HepG2 (cell line): ENCODE results near the gene AK2. TPM values are rescaled to one million over a fixed set of nuclear protein-coding genes. Genes with fewer than 3 reads are reported as not detected.

Experiments
- ATAC-seq: fragments of 200-7000 bp; cut with Tn5 transposase; 3 replicates; pipeline ENCODE4 v1.9.1; 2020; ENCODE audit warnings: mild to moderate bottlenecking, moderate library complexity
- BruUV-seq: library from RNA; stranded (reverse); fragments of 400-500 nt; replicated peaks from 2 replicates; lab custom pipeline; 2021; lab: Mats Ljungman, UMichigan
- CTCF ChIA-PET: fragments of 300-600 bp; formaldehyde crosslinking; extraction: SDS; loops from one replicate; lab custom pipeline; 2021; ENCODE audit warnings: low total read pairs, inconsistent platforms, low intra/inter-chr PET ratio; lab: Yijun Ruan, JAX
- POLR2A ChIA-PET: fragments of 350-600 bp; sonication (Branson Sonifier 250); formaldehyde crosslinking; loops from one replicate; lab custom pipeline; 2020; ENCODE audit warnings: antibody characterized with exemption, inconsistent platforms; lab: Yijun Ruan, JAX
- DNase-seq: peaks from one replicate; pipeline ENCODE4 v3.0.0-alpha.2; 2015; ENCODE audit warnings: low spot score
- FAIRE-seq: peaks from 3 replicates; lab custom pipeline; 2011; peaks lifted over from hg19 to GRCh38; lab: Jason Lieb, UNC
- H2AFZ ChIP-seq: one replicate; pipeline ENCODE4 v1.6.1; 2011; ENCODE audit warnings: low read length, inconsistent platforms
- H3K27ac ChIP-seq: fragments of 300-600 bp; 3 replicates; pipeline ENCODE4 v1.8.0; 2011; ENCODE audit warnings: mixed run types, mild to moderate bottlenecking, mixed read lengths, low read length, inconsistent platforms; ENCODE audit not compliant: insufficient read depth; ENCODE audit errors: extremely low read length
- H3K27me3 ChIP-seq, 2 experiments: fragments of 200-600 bp in 1 of 2; 2 replicates in 1 of 2; 3 replicates in 1 of 2; pipeline versions ENCODE4 v1.6.0 to v1.8.0; 2011; ENCODE audit warnings: low read length in 2 of 2, mild to moderate bottlenecking in 2 of 2, moderate library complexity in 2 of 2, inconsistent platforms in 1 of 2; ENCODE audit not compliant: insufficient read depth in 2 of 2, control insufficient read depth in 1 of 2
- H3K36me3 ChIP-seq, 2 experiments: fragments of 200-600 bp in 1 of 2; replicated peaks in 1 of 2; 2 replicates in 1 of 2; 3 replicates in 1 of 2; pipeline versions ENCODE4 v1.5.1 to v1.8.0; 2011; ENCODE audit warnings: low read length in 2 of 2, inconsistent platforms in 1 of 2; ENCODE audit not compliant: insufficient read depth in 2 of 2, control insufficient read depth in 1 of 2
- H3K4me1 ChIP-seq: 2 replicates; pipeline ENCODE4 v1.5.1; 2012; ENCODE audit warnings: low read length, inconsistent platforms; ENCODE audit not compliant: insufficient read depth
- H3K4me2 ChIP-seq: 2 replicates; pipeline ENCODE4 v1.6.0; 2011; ENCODE audit warnings: low read depth, low read length, inconsistent platforms
- H3K4me3 ChIP-seq, 3 experiments: fragments of 200-600 bp in 1 of 3; sonication (generic), shearing (Covaris generic) in 1 of 3; replicated peaks in 1 of 3; 2 replicates each; pipeline ENCODE4 v1.5.1; 2011 to 2016; ENCODE audit warnings: low read length in 3 of 3, inconsistent platforms in 2 of 3, low read depth in 2 of 3, mild to moderate bottlenecking in 2 of 3, control low read depth in 1 of 3, mixed read lengths in 1 of 3; ENCODE audit not compliant: insufficient read depth in 1 of 3
- H3K79me2 ChIP-seq: one replicate; pipeline ENCODE4 v1.6.1; 2011; ENCODE audit warnings: low read length, inconsistent platforms; ENCODE audit not compliant: insufficient read depth
- H3K9ac ChIP-seq: 2 replicates; pipeline ENCODE4 v1.6.0; 2011; ENCODE audit warnings: mild to moderate bottlenecking, low read depth, low read length, inconsistent platforms; ENCODE audit not compliant: insufficient read depth
- H3K9me3 ChIP-seq: 2 replicates; pipeline ENCODE4 v1.5.1; 2012; ENCODE audit warnings: mild to moderate bottlenecking, low read length
- H4K20me1 ChIP-seq: 2 replicates; pipeline ENCODE4 v1.6.0; 2011; ENCODE audit warnings: inconsistent platforms, mild to moderate bottlenecking, low read length, moderate library complexity; ENCODE audit not compliant: insufficient read depth
- BCL6 ChIP-seq: IDR thresholded peaks from 2 replicates; pipeline ENCODE4 v1.6.1; 2016; ENCODE audit warnings: missing genetic modification reagents, missing compliant biosample characterization
- CBX5 ChIP-seq: sonication (generic); formaldehyde crosslinking; IDR thresholded peaks from 2 replicates; pipeline ENCODE4 v1.4.0; 2020; ENCODE audit warnings: missing genetic modification reagents, borderline replicate concordance
- EHMT2 ChIP-seq: fragments of 200-600 bp; sonication (generic); IDR thresholded peaks from 2 replicates; pipeline ENCODE4 v1.7.0; 2017; ENCODE audit warnings: antibody characterized with exemption, low read depth, low read length, borderline replicate concordance
- ESRRA ChIP-seq: sonication (generic); formaldehyde crosslinking; IDR thresholded peaks from 2 replicates; pipeline ENCODE4 v1.5.1; 2020; ENCODE audit warnings: mild to moderate bottlenecking, low read depth, missing genetic modification reagents
- FOXK1 ChIP-seq: sonication (generic); formaldehyde crosslinking; IDR thresholded peaks from 2 replicates; pipeline ENCODE4 v1.4.0; 2020; ENCODE audit warnings: low read depth, missing genetic modification reagents, borderline replicate concordance
- LRRFIP1 ChIP-seq: sonication (generic); formaldehyde crosslinking; conservative IDR thresholded peaks from 2 replicates; pipeline ENCODE4 v1.4.0; 2020; ENCODE audit warnings: missing genetic modification reagents
- NCOA1 ChIP-seq: sonication (generic); formaldehyde crosslinking; IDR thresholded peaks from 2 replicates; pipeline ENCODE4 v1.9.0; 2021; ENCODE audit warnings: missing genetic modification reagents
- TEAD2 ChIP-seq: sonication (generic); formaldehyde crosslinking; IDR thresholded peaks from 2 replicates; pipeline ENCODE4 v1.9.0; 2021; ENCODE audit warnings: missing genetic modification reagents
- THYN1 ChIP-seq: sonication (generic); formaldehyde crosslinking; IDR thresholded peaks from 2 replicates; pipeline ENCODE4 v1.8.1; 2023; ENCODE audit warnings: low read depth, mild to moderate bottlenecking, moderate library complexity, missing genetic modification reagents, borderline replicate concordance
- ZBTB2 ChIP-seq: sonication (generic); formaldehyde crosslinking; IDR thresholded peaks from 2 replicates; pipeline ENCODE4 v1.8.0; 2022; ENCODE audit warnings: low read depth, missing genetic modification reagents
- ZNF24 ChIP-seq: fragments of 450-650 bp; IDR thresholded peaks from 2 replicates; pipeline ENCODE4 v1.6.1; 2017; ENCODE audit warnings: antibody characterized with exemption, mild to moderate bottlenecking
- ZNF256 ChIP-seq: sonication (generic); formaldehyde crosslinking; conservative IDR thresholded peaks from 2 replicates; pipeline ENCODE4 v1.4.0; 2020; ENCODE audit warnings: missing genetic modification reagents
- WGBS: methylation state at CpG from one replicate; pipeline ENCODE4 v1.1.6; 2017; ENCODE audit warnings: low lambda C conversion rate; 5-methylcytosine and 5-hydroxymethylcytosine counted together
- in situ Hi-C: cut with HindIII; loops from 2 replicates; pipeline ENCODE4 v1.10.0; 2017; ENCODE audit warnings: low pct_unique_long_range_greater_than_20kb; ENCODE audit not compliant: extremely low pct_ligation_motif_present
- intact Hi-C: fragments of 100-400 bp; cut with micrococcal nuclease; formaldehyde crosslinking; loops from one replicate; pipeline ENCODE4 v1.10.0; 2022; ENCODE audit not compliant: unreplicated experiment
- polyA plus RNA-seq, 8 experiments: library from polyadenylated mRNA; depleted of rRNA in 3 of 8; stranded (reverse) in 7 of 8; unstranded in 1 of 8; fragments of >200 nt; fragmentation: Illumina TruSeq in 4 of 8; extraction: Trizol in 4 of 8; gene quantifications; 2 replicates each; pipeline versions ENCODE4 v1.2.1 to v1.2.3, GENCODE V29; 2011 to 2016; ENCODE audit warnings: low read depth in 4 of 8, missing spikeins in 1 of 8, mixed read lengths in 1 of 8; ENCODE audit not compliant: insufficient read depth in 1 of 8
- total RNA-seq, 5 experiments: library from RNA; depleted of rRNA; stranded (reverse); fragments of >200 nt; fragmentation: Illumina TruSeq; extraction: Trizol; gene quantifications; 2 replicates each; pipeline ENCODE4 v1.2.3, GENCODE V29; 2016; ENCODE audit warnings: low read depth in 1 of 5
- TF ChIP-seq, protein P1 (sequence below): sonication (generic); formaldehyde crosslinking; conservative IDR thresholded peaks from 2 replicates; pipeline ENCODE4 v1.8.0; 2022; ENCODE audit warnings: missing genetic modification reagents

The AK2 gene
- total and polyA plus RNA-seq, 2 of the 13 experiments (the other 11 are each of a cell fraction or from before 2014, with no cell fraction given), result 170 to 188 TPM

GRCh38 chr1:33003657-33004056 is 33.0 kb downstream of the AK2 start:
- TF ChIP-seq ESRRA (CRISPR knock-in tag), result no peak
- Histone ChIP-seq H3K4me1 (peaks cover 15% of the 10 kb centered on the region; the same call in 1 of the 2 replicates), H3K79me2 (no peaks in the 10 kb centered on the region), H3K9ac (no peak overlapping the region), H3K9me3 (no peaks in the 10 kb centered on the region), H4K20me1 (no peaks in the 10 kb centered on the region), H2AFZ (no peak overlapping the region), H3K27me3 (no peaks in the 10 kb centered on the region), H3K4me2 (no peak overlapping the region), H3K27ac (no peak overlapping the region), H3K36me3 (peaks cover 0 to 13% of the 10 kb centered on the region in 2 experiments; a peak in 2 of 5 replicates), H3K4me3 (no peak overlapping the region)
- no peak for FAIRE-seq
- BruUV-seq, result no TSS peak
- ChIA-PET POLR2A (no interaction called here), CTCF (no interaction called here)
- WGBS, result 98% methylated on average over 4 of the region's 4 CpGs
- no peak for DNase-seq
- no peak for ATAC-seq
- intact Hi-C loops, result loop anchor here (10.0 kb wide), 1 partner anchor 51 kb away; no protein-coding TSS in a partner anchor
- in situ Hi-C loops, result no loop called here

GRCh38 chr1:33002006-33002405 is 34.7 kb downstream of the AK2 start:
- POLR2A ChIA-PET, result interaction anchor here (1.5 kb wide), 1 partner anchor 37 kb away, joined by 3 read pairs; the partner anchor contains the start of gene RNF19B
- WGBS, result 100% methylated on average over 4 of the region's 4 CpGs
- TF ChIP-seq EHMT2 (no peak), FOXK1 (CRISPR knock-in tag) (no peak), NCOA1 (no peak), THYN1 (CRISPR knock-in tag) (no peak), CBX5 (no peak), TEAD2 (CRISPR knock-in tag) (no peak), ZNF24 (no peak), LRRFIP1 (CRISPR knock-in tag) (no peak), ZNF256 (CRISPR knock-in tag) (no peak), ZBTB2 (CRISPR knock-in tag) (no peak), BCL6 (CRISPR knock-in tag) (no peak)
- TF ChIP-seq, protein P1, sequence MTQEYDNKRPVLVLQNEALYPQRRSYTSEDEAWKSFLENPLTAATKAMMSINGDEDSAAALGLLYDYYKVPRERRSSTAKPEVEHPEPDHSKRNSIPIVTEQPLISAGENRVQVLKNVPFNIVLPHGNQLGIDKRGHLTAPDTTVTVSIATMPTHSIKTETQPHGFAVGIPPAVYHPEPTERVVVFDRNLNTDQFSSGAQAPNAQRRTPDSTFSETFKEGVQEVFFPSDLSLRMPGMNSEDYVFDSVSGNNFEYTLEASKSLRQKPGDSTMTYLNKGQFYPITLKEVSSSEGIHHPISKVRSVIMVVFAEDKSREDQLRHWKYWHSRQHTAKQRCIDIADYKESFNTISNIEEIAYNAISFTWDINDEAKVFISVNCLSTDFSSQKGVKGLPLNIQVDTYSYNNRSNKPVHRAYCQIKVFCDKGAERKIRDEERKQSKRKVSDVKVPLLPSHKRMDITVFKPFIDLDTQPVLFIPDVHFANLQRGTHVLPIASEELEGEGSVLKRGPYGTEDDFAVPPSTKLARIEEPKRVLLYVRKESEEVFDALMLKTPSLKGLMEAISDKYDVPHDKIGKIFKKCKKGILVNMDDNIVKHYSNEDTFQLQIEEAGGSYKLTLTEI, result no peak

More at GRCh38 chr1:33002006-33002405, 34.7 kb downstream of the AK2 start:
- Histone ChIP-seq H3K27ac (no peak overlapping the region), H3K27me3 (no peaks in the 10 kb centered on the region), H3K4me2 (no peak overlapping the region), H3K9me3 (no peaks in the 10 kb centered on the region), H3K9ac (no peak overlapping the region), H4K20me1 (no peaks in the 10 kb centered on the region), H3K4me1 (peaks cover 25% of the 10 kb centered on the region), H2AFZ (no peak overlapping the region), H3K79me2 (no peaks in the 10 kb centered on the region), H3K4me3 (no peak overlapping the region), H3K36me3 (no peaks in the 10 kb centered on the region)
- FAIRE-seq (no peak), ATAC-seq (no peak), DNase-seq (no peak)
- CTCF ChIA-PET, result no interaction called here
- in situ Hi-C loops (no loop called here), intact Hi-C loops (loop anchor here (10.0 kb wide), 1 partner anchor 53 kb away; no protein-coding TSS in a partner anchor)
- BruUV-seq, result no TSS peak
